Epithelial cell of esophagus (primary cell): Measurements from ENCODE around the gene IGLL5.

Source experiments
- DNase-seq: peaks from one replicate; pipeline ENCODE4 v3.0.0; 2010; ENCODE audit warnings: low read depth
- H3K4me3 ChIP-seq: 2 replicates; pipeline ENCODE4 v1.5.1; 2011; ENCODE audit warnings: mild to moderate bottlenecking, low read length, control low read depth
- TF ChIP-seq, protein P1 (sequence below): IDR thresholded peaks from 2 replicates; pipeline ENCODE4 v1.5.1; 2011; ENCODE audit warnings: low read depth, mild to moderate bottlenecking, low read length, control low read depth, inconsistent platforms; ENCODE audit not compliant: insufficient read depth; ENCODE audit errors: missing control alignments

IGLL5 gene

GRCh38 chr22:22938672-22939587 lies 51.3 kb downstream of the IGLL5 start:
- TF ChIP-seq, protein P1, sequence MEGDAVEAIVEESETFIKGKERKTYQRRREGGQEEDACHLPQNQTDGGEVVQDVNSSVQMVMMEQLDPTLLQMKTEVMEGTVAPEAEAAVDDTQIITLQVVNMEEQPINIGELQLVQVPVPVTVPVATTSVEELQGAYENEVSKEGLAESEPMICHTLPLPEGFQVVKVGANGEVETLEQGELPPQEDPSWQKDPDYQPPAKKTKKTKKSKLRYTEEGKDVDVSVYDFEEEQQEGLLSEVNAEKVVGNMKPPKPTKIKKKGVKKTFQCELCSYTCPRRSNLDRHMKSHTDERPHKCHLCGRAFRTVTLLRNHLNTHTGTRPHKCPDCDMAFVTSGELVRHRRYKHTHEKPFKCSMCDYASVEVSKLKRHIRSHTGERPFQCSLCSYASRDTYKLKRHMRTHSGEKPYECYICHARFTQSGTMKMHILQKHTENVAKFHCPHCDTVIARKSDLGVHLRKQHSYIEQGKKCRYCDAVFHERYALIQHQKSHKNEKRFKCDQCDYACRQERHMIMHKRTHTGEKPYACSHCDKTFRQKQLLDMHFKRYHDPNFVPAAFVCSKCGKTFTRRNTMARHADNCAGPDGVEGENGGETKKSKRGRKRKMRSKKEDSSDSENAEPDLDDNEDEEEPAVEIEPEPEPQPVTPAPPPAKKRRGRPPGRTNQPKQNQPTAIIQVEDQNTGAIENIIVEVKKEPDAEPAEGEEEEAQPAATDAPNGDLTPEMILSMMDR = no peak
- H3K4me3 ChIP-seq = no peak overlapping the region
- DNase-seq = no peak

DNA sequence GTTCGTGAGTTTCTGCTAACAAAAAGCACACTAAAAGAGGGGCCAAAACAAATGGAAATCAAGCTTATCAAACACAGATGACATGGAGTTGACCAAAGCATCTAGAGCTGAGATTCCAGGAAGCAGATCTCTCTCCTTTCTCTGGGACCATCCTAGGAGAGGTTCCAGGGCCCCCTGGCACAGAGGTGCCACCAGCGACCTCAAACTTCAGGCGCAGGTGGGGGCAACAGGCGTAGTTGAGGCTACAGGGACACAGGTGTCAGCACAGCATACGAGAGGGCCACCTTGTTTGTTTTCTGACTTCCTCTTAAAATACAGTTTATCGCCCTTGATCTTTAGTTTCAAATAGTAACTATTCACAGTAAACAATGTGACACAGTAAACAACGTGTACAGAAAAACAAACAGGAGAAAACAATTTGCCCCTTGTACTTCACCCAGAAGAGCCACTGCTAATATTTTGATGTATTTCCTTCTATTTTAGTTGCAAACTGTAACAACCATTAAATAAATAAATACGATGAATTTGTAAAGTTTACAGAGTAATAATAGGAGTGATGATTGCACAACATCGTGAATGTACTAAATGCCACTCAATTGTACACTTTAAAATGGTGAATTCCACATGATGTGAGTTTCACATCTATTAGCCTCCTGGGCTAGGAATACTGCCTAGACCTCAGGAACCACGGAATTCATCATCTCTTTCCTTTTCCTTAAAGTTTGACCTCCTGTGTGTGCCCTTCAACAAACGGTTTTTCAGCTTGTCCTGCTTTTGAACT lies 52.2 kb downstream of the IGLL5 start:
- TF ChIP-seq, protein P1 = no peak
- no peak for DNase-seq
- H3K4me3 ChIP-seq = no peak overlapping the region

DNA sequence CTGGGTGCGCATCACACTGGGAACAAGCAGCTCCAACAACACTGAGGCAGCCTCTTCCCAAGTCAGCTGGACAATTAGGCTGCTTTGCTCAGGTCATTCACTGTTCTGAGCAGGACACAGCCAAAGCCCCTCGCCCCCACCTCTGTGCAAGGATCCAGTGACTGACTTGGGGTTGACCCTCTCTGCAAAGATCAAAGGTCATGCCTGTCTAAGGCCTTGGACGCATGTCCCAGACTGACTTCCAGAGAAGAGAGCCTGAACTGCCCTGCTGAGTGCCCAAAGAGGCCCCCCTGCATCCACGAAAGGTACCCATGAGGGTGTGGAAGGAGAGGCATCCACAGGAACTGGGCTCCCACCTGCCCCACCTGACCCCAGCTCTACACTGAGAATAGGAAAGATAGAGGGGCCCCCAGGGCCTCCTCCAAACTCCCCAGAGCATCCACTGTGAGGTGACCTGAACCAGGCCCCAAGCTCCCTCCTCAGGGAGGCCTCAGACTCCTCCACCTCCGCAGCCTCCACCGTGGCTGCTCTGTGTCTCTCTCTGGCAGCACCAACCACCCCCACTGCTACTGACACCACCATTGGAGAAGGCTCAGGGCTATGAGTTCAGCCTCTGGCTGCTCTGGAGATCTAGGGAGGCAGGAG lies 53.5 kb downstream of the IGLL5 start:
- TF ChIP-seq, protein P1 = no peak

GRCh38 chr22:22941831-22942510 lies 54.4 kb downstream of the IGLL5 start:
- TF ChIP-seq, protein P1 = no peak
- no peak overlapping the region for H3K4me3 ChIP-seq
- DNase-seq = no peak

More for the DNA sequence above, 53.5 kb downstream of the IGLL5 start:
- DNase-seq = no peak
- H3K4me3 ChIP-seq = no peak overlapping the region

DNA sequence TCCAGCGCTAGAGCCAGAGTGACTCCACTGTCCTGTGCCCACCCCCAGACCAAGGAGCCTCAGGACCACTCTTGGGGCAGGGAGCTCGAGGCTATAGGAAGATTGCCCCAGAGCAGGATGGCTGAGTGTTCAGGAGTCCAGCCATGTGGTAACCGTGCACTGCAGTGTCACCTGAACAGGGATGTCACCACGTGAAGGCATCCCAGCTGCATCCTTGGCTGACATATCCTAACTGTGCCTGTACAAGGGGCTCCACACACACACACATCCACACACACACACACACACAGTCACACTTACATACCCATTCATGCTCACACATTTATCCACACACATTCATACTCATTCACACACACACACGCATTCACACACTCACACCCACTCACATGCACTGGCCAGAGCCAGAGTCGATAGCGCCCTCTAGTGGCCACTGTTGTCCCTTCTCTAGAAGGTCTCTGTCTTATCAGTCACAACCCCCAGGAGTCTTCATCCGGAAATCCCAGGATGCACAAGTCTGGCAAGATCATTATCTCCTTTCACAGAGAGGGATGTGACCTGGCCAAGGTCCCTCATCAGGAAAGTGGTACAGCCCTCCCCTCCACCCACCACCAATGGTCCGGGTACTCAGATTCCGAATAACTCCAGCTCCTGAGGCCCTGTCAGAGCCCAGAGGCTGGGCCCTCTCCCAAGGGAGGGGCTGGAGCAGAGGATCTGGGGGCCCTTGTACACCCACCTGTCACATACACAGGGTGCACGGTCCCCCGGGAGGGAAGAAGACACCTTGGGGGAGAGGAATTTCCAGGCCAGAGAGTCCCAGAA lies 55.1 kb downstream of the IGLL5 start:
- peak; percentile 46 for DNase-seq
- TF ChIP-seq, protein P1 = peak; percentile 78
- H3K4me3 ChIP-seq = no peak overlapping the region
